ENCODE data around the gene PUSL1. TPM values are rescaled to one million over a fixed set of nuclear protein-coding genes. Genes with fewer than 3 reads are reported as not detected.

PUSL1 gene
- total RNA-seq, 2 donors from 2014 or later, result 21.7 to 23.8 TPM

DNA sequence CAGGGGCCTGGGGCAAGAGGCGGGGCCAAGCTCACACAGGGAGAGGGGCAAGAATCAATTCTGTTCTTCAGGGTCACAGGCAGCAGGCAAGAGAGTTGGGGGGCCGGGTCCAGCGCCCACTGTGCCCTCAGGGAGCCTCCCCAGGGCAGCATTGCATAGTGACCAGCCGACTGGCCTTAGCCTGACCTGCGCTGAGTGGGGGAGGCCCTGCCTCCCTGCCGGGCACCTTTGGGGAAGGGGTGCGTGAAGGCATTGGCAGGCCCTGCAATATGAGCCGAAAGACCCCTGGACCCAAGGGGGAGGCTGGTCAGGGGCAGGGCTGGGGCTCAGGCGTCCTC is 16.0 kb upstream of the PUSL1 start:
- no peaks in the 10 kb centered on the region for H3K36me3 Mint-ChIP-seq (ENCODE audit: low read depth)
- H3K4me1 Mint-ChIP-seq, result no peaks in the 10 kb centered on the region
- Histone ChIP-seq H3K9me3 (ENCODE audit: control insufficient read depth, low read length) (no peaks in the 10 kb centered on the region), H3K27ac (ENCODE audit: low read depth, low read length) (no peak overlapping the region), H3K4me3 (ENCODE audit: low read length) (no peak overlapping the region), H3K9ac (ENCODE audit: extremely low read depth, low read length, poor library complexity, severe bottlenecking) (no peak overlapping the region), H3K36me3 (ENCODE audit: control insufficient read depth, insufficient read depth, low read length) (no peaks in the 10 kb centered on the region), H3K27me3 (ENCODE audit: control insufficient read depth, insufficient read depth, low read length, poor library complexity, severe bottlenecking) (no peaks in the 10 kb centered on the region), H3K4me1 (ENCODE audit: control insufficient read depth, insufficient read depth, low read length) (no peaks in the 10 kb centered on the region)
- no peaks in the 10 kb centered on the region for H3K27me3 Mint-ChIP-seq (ENCODE audit: insufficient read depth)
- peaks cover 2% of the 10 kb centered on the region for H3K9me3 Mint-ChIP-seq
- H3K27ac Mint-ChIP-seq, result no peak overlapping the region
- no peak for DNase-seq
- no peak overlapping the region for H3K4me3 Mint-ChIP-seq
- WGBS, 2 experiments (ENCODE audit: insufficient coverage in 1 of 2, insufficient read length in 1 of 2), result 86 to 88% methylated on average over 8 to 9 of the region's 9 CpGs
- TF ChIP-seq, protein P1, sequence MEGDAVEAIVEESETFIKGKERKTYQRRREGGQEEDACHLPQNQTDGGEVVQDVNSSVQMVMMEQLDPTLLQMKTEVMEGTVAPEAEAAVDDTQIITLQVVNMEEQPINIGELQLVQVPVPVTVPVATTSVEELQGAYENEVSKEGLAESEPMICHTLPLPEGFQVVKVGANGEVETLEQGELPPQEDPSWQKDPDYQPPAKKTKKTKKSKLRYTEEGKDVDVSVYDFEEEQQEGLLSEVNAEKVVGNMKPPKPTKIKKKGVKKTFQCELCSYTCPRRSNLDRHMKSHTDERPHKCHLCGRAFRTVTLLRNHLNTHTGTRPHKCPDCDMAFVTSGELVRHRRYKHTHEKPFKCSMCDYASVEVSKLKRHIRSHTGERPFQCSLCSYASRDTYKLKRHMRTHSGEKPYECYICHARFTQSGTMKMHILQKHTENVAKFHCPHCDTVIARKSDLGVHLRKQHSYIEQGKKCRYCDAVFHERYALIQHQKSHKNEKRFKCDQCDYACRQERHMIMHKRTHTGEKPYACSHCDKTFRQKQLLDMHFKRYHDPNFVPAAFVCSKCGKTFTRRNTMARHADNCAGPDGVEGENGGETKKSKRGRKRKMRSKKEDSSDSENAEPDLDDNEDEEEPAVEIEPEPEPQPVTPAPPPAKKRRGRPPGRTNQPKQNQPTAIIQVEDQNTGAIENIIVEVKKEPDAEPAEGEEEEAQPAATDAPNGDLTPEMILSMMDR (conservative IDR thresholded peaks at IDR 0.05), result no peak

DNA sequence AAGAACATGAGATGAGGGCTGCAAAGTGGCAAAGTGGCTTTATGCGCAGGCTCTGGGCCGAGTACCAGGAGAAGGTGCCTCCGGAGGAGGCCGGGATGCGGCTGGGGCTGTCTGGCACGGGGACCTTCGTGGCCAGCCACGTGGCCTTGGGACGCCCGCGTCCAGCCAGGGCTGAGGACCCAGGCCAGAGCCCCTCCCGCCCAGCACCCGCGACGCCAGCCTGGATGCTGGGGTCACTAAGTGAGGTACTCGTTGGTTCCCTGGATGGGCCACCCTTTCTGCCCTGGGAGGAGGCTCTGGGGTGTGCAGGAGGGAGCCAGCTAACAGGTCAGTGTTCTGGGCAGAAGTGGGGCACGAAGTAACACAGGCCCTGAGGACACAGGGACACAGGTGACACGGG is 15.5 kb upstream of the PUSL1 start:
- Histone ChIP-seq H3K4me3 (ENCODE audit: low read length) (no peak overlapping the region), H3K27me3 (ENCODE audit: control insufficient read depth, insufficient read depth, low read length, poor library complexity, severe bottlenecking) (no peaks in the 10 kb centered on the region), H3K27ac (ENCODE audit: low read depth, low read length) (no peak overlapping the region), H3K9ac (ENCODE audit: extremely low read depth, low read length, poor library complexity, severe bottlenecking) (no peak overlapping the region), H3K36me3 (ENCODE audit: control insufficient read depth, insufficient read depth, low read length) (no peaks in the 10 kb centered on the region), H3K9me3 (ENCODE audit: control insufficient read depth, low read length) (no peaks in the 10 kb centered on the region), H3K4me1 (ENCODE audit: control insufficient read depth, insufficient read depth, low read length) (no peaks in the 10 kb centered on the region)
- Mint-ChIP-seq H3K27me3 (ENCODE audit: insufficient read depth) (no peaks in the 10 kb centered on the region), H3K4me1 (no peaks in the 10 kb centered on the region), H3K9me3 (peaks cover 2% of the 10 kb centered on the region), H3K4me3 (no peak overlapping the region), H3K36me3 (ENCODE audit: low read depth) (no peaks in the 10 kb centered on the region), H3K27ac (no peak overlapping the region)
- TF ChIP-seq, protein P1 (conservative IDR thresholded peaks at IDR 0.05), result no peak
- no peak for DNase-seq
- WGBS, 2 experiments (ENCODE audit: insufficient coverage in 1 of 2, insufficient read length in 1 of 2), result 96 to 100% methylated on average over 7 to 18 of the region's 18 CpGs

DNA sequence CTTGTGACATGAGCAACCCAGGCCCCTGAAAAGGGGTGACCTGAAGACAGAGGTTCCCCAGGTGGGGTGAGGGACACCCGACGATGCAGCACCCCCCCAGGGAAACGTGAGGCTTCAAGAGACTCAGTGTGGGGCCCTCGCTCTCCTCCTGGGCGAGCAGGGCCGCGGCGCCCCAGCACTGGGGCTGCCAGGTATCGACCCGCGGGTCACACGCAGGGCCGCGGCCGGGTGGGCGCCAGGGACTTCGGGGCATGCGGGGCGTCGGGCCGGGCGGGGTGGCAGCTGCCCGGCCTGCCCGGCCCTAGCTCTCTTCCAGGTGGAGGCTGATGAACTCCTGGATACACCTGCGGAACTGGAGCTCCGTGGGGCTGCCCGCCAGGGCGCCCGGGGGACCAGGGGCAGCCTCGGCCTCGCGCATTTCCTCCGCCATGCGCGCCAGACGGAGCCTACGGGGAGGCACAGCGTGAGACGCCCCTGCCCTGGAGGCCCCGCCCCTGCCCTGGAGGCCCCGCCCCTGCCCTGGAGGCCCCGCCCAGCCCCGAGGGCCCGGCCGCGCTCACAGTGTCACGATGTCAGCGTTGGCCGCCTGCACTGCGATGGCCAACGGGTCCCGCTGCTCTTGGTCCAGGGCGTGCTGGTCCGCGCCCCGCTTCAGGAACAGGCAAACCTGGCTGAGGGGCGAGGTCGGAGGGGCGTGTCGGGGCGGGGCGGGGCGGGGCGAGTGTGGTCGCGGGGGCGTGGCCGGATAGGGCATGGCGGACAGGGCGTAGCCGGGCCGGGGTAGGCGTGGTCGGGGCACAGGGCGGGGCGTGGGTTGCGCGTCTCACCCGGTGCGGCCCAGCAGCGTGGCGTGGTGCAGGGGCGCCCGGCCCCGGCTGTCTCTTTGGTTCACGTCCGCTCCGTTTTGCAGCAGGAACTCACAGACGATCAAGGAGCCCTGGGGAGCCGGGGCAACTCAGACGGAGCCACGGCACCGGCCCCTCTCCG is 14.8 kb upstream of the PUSL1 start:
- Histone ChIP-seq H3K27me3 (ENCODE audit: control insufficient read depth, insufficient read depth, low read length, poor library complexity, severe bottlenecking) (no peaks in the 10 kb centered on the region), H3K9me3 (ENCODE audit: control insufficient read depth, low read length) (no peaks in the 10 kb centered on the region), H3K36me3 (ENCODE audit: control insufficient read depth, insufficient read depth, low read length) (no peaks in the 10 kb centered on the region), H3K4me3 (ENCODE audit: low read length) (no peak overlapping the region), H3K27ac (ENCODE audit: low read depth, low read length) (no peak overlapping the region), H3K9ac (ENCODE audit: extremely low read depth, low read length, poor library complexity, severe bottlenecking) (no peak overlapping the region), H3K4me1 (ENCODE audit: control insufficient read depth, insufficient read depth, low read length) (no peaks in the 10 kb centered on the region)
- WGBS, 2 experiments (ENCODE audit: insufficient coverage in 1 of 2, insufficient read length in 1 of 2), result 92 to 95% methylated on average over 68 to 94 of the region's 94 CpGs
- H3K36me3 Mint-ChIP-seq (ENCODE audit: low read depth), result no peaks in the 10 kb centered on the region
- H3K4me1 Mint-ChIP-seq, result no peaks in the 10 kb centered on the region
- TF ChIP-seq, protein P1 (conservative IDR thresholded peaks at IDR 0.05), result no peak
- H3K27ac Mint-ChIP-seq, result no peak overlapping the region
- H3K4me3 Mint-ChIP-seq, result no peak overlapping the region
- H3K27me3 Mint-ChIP-seq (ENCODE audit: insufficient read depth), result no peaks in the 10 kb centered on the region
- peaks cover 2% of the 10 kb centered on the region for H3K9me3 Mint-ChIP-seq
- peak; percentile 94 for DNase-seq
